Body of pancreas (tissue), 4 donors: ENCODE data around the gene RANBP17. TPM values are rescaled to one million over a fixed set of nuclear protein-coding genes. Genes with fewer than 3 reads are reported as not detected.
"Not testable (repeated sequence)": the region's sequence is repeated elsewhere in the genome, so short reads cannot be mapped to it uniquely, and the experiment has no call there.

Source experiments
- ATAC-seq: fragments of 150-250 bp; one replicate; pipeline ENCODE4 v1.9.1; 2016
- DNase-seq, 4 donors: peaks; one replicate each; pipeline ENCODE4 v3.0.0-alpha.2; 2019
- H3K27ac ChIP-seq, 4 donors: fragments of 200-600 bp; sonication (generic); 1 replicate in 3 of 4; 2 replicates in 1 of 4; pipeline versions ENCODE4 v1.5.1 to v1.6.1; 2016 to 2019; ENCODE audit warnings: mild to moderate bottlenecking in 1 of 4, mixed read lengths in 1 of 4, moderate library complexity in 1 of 4
- H3K27me3 ChIP-seq, 2 donors: fragments of 200-600 bp; sonication (generic); one replicate each; pipeline ENCODE4 v1.6.0; 2016; ENCODE audit warnings: mild to moderate bottlenecking in 1 of 2
- H3K36me3 ChIP-seq, 2 donors: fragments of 200-600 bp; sonication (generic); replicated peaks in 1 of 2; 2 replicates each; pipeline ENCODE4 v1.5.1; 2016; ENCODE audit warnings: low read depth in 2 of 2; ENCODE audit not compliant: insufficient read depth in 1 of 2
- H3K4me1 ChIP-seq: fragments of 200-600 bp; sonication (generic); one replicate; pipeline ENCODE4 v1.6.0; 2016
- H3K4me3 ChIP-seq, 2 donors: fragments of 200-600 bp; sonication (generic); 1 replicate in 1 of 2; 2 replicates in 1 of 2; pipeline ENCODE4 v1.5.1; 2016 to 2019
- H3K9me3 ChIP-seq, 3 donors: fragments of 200-600 bp; sonication (generic); 1 replicate in 2 of 3; 2 replicates in 1 of 3; pipeline ENCODE4 v1.5.1; 2016
- POLR2A ChIP-seq, 3 donors: fragments of 450-650 bp; IDR thresholded peaks; one replicate each; pipeline ENCODE4 v1.6.1; 2016; ENCODE audit warnings: antibody characterized with exemption in 3 of 3, mild to moderate bottlenecking in 2 of 3
- WGBS, 2 donors: methylation state at CpG; one replicate each; pipeline ENCODE4 v1.1.5; 2017; 5-methylcytosine and 5-hydroxymethylcytosine counted together
- intact Hi-C: fragments of 100-400 bp; cut with DNase I; formaldehyde crosslinking; loops from one replicate; pipeline ENCODE4 v1.15.1; 2023
- total RNA-seq, 2 donors: library from RNA; depleted of rRNA; stranded (reverse); fragments of >200 nt; gene quantifications; one replicate each; pipeline ENCODE4 v1.1.0, GENCODE V29; 2016
- TF ChIP-seq, protein P1 (sequence below), 7 experiments: fragments of 450-650 bp in 4 of 7; fragments of 200-600 bp in 3 of 7; sonication (generic) in 3 of 7; IDR thresholded peaks; one replicate each; pipeline ENCODE4 v1.5.1; 2016 to 2019; ENCODE audit warnings: antibody characterized with exemption in 7 of 7

The RANBP17 gene
- total RNA-seq, 2 donors from 2014 or later: 6.6 to 9.1 TPM

DNA sequence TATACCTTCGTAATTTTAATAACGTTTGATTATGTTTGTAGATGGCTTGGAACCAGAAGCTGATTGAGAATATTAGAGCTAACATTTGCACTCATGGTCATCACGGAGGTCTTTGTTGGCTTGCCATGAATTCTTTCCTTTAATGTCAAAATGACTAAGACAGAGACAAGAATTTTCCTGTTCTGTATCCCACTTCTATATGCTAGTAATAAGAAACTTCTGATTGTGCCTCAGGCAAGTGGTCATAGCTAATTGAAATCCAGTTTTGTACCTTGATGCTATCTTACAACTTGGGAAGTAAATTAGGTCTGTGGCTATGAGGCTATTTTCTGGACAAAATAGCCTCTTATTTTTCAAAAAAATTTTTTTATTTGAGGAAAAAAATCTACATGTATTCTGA is 167.6 kb downstream of the RANBP17 start:
- Histone ChIP-seq H3K4me1 (no peaks in the 10 kb centered on the region), H3K27ac (no peak overlapping the region), H3K27me3 (no peaks in the 10 kb centered on the region), H3K4me3 (no peak overlapping the region), H3K36me3 (no peaks in the 10 kb centered on the region), H3K9me3 (no peaks in the 10 kb centered on the region)
- TF ChIP-seq, protein P1, sequence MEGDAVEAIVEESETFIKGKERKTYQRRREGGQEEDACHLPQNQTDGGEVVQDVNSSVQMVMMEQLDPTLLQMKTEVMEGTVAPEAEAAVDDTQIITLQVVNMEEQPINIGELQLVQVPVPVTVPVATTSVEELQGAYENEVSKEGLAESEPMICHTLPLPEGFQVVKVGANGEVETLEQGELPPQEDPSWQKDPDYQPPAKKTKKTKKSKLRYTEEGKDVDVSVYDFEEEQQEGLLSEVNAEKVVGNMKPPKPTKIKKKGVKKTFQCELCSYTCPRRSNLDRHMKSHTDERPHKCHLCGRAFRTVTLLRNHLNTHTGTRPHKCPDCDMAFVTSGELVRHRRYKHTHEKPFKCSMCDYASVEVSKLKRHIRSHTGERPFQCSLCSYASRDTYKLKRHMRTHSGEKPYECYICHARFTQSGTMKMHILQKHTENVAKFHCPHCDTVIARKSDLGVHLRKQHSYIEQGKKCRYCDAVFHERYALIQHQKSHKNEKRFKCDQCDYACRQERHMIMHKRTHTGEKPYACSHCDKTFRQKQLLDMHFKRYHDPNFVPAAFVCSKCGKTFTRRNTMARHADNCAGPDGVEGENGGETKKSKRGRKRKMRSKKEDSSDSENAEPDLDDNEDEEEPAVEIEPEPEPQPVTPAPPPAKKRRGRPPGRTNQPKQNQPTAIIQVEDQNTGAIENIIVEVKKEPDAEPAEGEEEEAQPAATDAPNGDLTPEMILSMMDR (IDR thresholded peaks at IDR 0.05): no peak
- no peak for TF ChIP-seq POLR2A (IDR thresholded peaks at IDR 0.05)
- DNase-seq (no peak), ATAC-seq (no peak)
- intact Hi-C loops: no loop called here
- WGBS, 2 donors: 93% methylated on average over 3 of the region's 3 CpGs

GRCh38 chr5:171031977-171032376 is 170.2 kb downstream of the RANBP17 start:
- H3K9me3 ChIP-seq: no peaks in the 10 kb centered on the region
- H3K4me1 ChIP-seq: no peaks in the 10 kb centered on the region
- no peak overlapping the region for H3K4me3 ChIP-seq
- no peaks in the 10 kb centered on the region for H3K36me3 ChIP-seq
- TF ChIP-seq, protein P1 (IDR thresholded peaks at IDR 0.05): no peak
- no peak for TF ChIP-seq POLR2A (IDR thresholded peaks at IDR 0.05)
- DNase-seq (no peak), ATAC-seq (no peak)
- 88% methylated on average over 2 of the region's 2 CpGs for WGBS, 2 donors
- no peak overlapping the region for H3K27ac ChIP-seq
- intact Hi-C loops: no loop called here
- no peaks in the 10 kb centered on the region for H3K27me3 ChIP-seq

DNA sequence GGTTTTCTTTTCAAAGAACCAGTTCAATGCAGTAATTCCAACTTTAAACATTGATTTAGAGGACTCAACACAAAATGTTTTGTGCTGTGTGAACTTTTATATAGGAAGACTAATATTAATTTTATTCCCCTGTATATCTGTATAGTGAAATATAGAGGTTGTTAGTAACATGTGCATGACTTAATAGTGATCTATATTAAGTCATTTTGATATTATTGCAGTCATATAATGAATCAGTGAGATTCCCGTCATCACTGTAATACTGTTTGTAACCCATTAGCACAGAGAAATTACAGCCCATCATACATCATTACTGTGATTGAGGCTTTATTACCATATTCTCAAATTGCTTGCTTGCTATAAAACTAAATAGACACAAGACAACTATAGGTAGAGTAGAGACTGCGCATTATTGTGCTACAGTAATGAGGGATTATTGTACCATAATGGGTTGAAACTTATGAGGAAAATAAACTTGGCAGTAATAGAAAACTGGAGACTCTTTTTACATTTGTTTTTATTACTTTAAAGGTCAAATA is 170.7 kb downstream of the RANBP17 start:
- WGBS, 2 donors: 93 to 99% methylated on average over 2 of the region's 2 CpGs
- no peaks in the 10 kb centered on the region for H3K4me1 ChIP-seq

DNA sequence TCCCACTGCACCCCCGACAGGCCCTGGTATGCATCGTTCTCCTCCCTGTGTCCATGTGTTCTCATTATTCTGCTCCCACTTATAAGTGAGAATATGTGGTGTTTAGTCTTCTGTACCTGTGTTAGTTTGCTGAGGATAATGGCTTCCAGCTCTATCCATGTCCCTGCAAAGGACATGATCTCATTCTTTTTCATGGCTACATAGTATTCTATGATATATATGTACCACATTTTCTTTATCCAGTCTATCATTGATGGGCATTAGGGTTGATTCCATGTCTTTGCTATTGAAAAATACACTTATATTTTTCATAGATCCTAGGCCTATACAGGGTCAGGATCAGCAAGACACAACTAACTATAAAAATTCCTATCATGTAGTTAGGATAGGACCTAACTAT is 180.1 kb downstream of the RANBP17 start:
- DNase-seq, ATAC-seq, H3K9me3 ChIP-seq, H3K27ac ChIP-seq, H3K27me3 ChIP-seq, intact Hi-C loops, H3K36me3 ChIP-seq, H3K4me3 ChIP-seq, H3K4me1 ChIP-seq: not testable (repeated sequence)
- WGBS, 2 donors: 94 to 100% methylated on average over 2 of the region's 2 CpGs

More for the DNA sequence above, 170.7 kb downstream of the RANBP17 start:
- Histone ChIP-seq H3K27ac (no peak overlapping the region), H3K36me3 (no peaks in the 10 kb centered on the region), H3K4me3 (no peak overlapping the region), H3K9me3 (no peaks in the 10 kb centered on the region), H3K27me3 (no peaks in the 10 kb centered on the region)
- intact Hi-C loops: no loop called here
- no peak for ATAC-seq
- no peak for DNase-seq
- TF ChIP-seq, protein P1 (IDR thresholded peaks at IDR 0.05): no peak
- no peak for TF ChIP-seq POLR2A (IDR thresholded peaks at IDR 0.05)

- Histone ChIP-seq H3K36me3 (no peaks in the 10 kb centered on the region), H3K4me3 (no peak overlapping the region), H3K27me3 (no peaks in the 10 kb centered on the region), H3K9me3 (no peaks in the 10 kb centered on the region), H3K27ac (no peak overlapping the region), H3K4me1 (no peaks in the 10 kb centered on the region)
- TF ChIP-seq, protein P1 (IDR thresholded peaks at IDR 0.05): no peak
- no peak for TF ChIP-seq POLR2A (IDR thresholded peaks at IDR 0.05)
- WGBS, 2 donors: 83 to 97% methylated on average over 1 of the region's 1 CpG
- intact Hi-C loops: no loop called here
- no peak for ATAC-seq
- no peak for DNase-seq
Measured at GRCh38 chr5:171050916-171051315, 189.1 kb downstream of the RANBP17 start.
